ENCODE data around the gene AAK1.

GRCh38 chr2:69604836-69605235 is 38.7 kb downstream of the AAK1 start:
- TF ChIP-seq POLR2A (IDR thresholded peaks at IDR 0.05) (no peak), CTCF (IDR thresholded peaks at IDR 0.05) (no peak), POLR2AphosphoS5 (IDR thresholded peaks at IDR 0.05) (no peak), EP300 (IDR thresholded peaks at IDR 0.05; ENCODE audit: low read depth) (no peak)
